SH-SY5Y (cell line): ENCODE measurements around the gene IGLL5.

Source experiments
- GATA2 ChIP-seq: IDR thresholded peaks from 2 replicates; pipeline ENCODE4 v1.6.1; 2011; ENCODE audit warnings: mild to moderate bottlenecking, low read depth, low read length
- GATA3 ChIP-seq: IDR thresholded peaks from 2 replicates; pipeline ENCODE4 v1.6.1; 2011; ENCODE audit warnings: low read depth, mild to moderate bottlenecking, low read length, moderate library complexity

DNA sequence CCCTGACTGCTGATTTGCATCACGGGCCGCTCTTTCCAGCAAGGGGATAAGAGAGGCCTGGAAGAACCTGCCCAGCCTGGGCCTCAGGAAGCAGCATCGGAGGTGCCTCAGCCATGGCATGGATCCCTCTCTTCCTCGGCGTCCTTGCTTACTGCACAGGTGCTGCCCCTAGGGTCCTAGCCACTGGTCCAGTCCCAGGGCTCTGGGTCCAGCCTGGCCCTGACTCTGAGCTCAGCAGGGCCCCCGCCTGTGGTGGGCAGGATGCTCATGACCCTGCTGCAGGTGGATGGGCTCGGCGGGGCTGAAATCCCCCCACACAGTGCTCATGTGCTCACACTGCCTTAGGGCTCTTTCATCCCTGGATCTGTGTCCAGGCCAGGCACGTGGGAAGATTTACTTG lies 7.0 kb upstream of the IGLL5 start:
- TF ChIP-seq GATA2 (no peak), GATA3 (no peak)
